ENCODE data around the gene ARHGAP35.
"Not testable (repeated sequence)": the region's sequence is repeated elsewhere in the genome, so short reads cannot be mapped to it uniquely, and the experiment has no call there.

ARHGAP35 gene

GRCh38 chr19:46852830-46853229 is 8.0 kb upstream of the ARHGAP35 start:
- DNase-seq = no peak
- no peak for TF ChIP-seq GATA1 (IDR thresholded peaks at IDR 0.05; ENCODE audit: low read depth, low read length)
- no peak for TF ChIP-seq POLR2A (IDR thresholded peaks at IDR 0.05; ENCODE audit: low read length)

- DNase-seq = not testable (repeated sequence)
Measured at GRCh38 chr19:46854698-46855097, 6.1 kb upstream of the ARHGAP35 start.

- no peak for TF ChIP-seq GATA1 (IDR thresholded peaks at IDR 0.05; ENCODE audit: low read depth, low read length)
- TF ChIP-seq POLR2A (IDR thresholded peaks at IDR 0.05; ENCODE audit: low read length) = no peak
- DNase-seq = peak; percentile 94
Measured at GRCh38 chr19:46856062-46857022, 4.5 kb upstream of the ARHGAP35 start.

- no peak for DNase-seq
- no peak for TF ChIP-seq POLR2A (IDR thresholded peaks at IDR 0.05; ENCODE audit: low read length)
- TF ChIP-seq GATA1 (IDR thresholded peaks at IDR 0.05; ENCODE audit: low read depth, low read length) = no peak
Measured at GRCh38 chr19:46859637-46860124, 1.1 kb upstream of the ARHGAP35 start.

GRCh38 chr19:46860125-46860845 is 512 bp upstream of the ARHGAP35 start:
- peak; percentile 92 for TF ChIP-seq POLR2A (IDR thresholded peaks at IDR 0.05; ENCODE audit: low read length)
- no peak for TF ChIP-seq GATA1 (IDR thresholded peaks at IDR 0.05; ENCODE audit: low read depth, low read length)
- peak; percentile 99 for DNase-seq

- TF ChIP-seq POLR2A (IDR thresholded peaks at IDR 0.05; ENCODE audit: low read length) (no peak), GATA1 (IDR thresholded peaks at IDR 0.05; ENCODE audit: low read depth, low read length) (no peak)
- peak; percentile 47 to 67 for DNase-seq
Measured at GRCh38 chr19:46861691-46862502, 1.1 kb downstream of the ARHGAP35 start.

GRCh38 chr19:46862503-46862834 is 1.7 kb downstream of the ARHGAP35 start:
- TF ChIP-seq POLR2A (IDR thresholded peaks at IDR 0.05; ENCODE audit: low read length) = no peak
- peak; percentile 47 to 56 for DNase-seq

GRCh38 chr19:46862974-46863632 is 2.3 kb downstream of the ARHGAP35 start:
- DNase-seq = peak; percentile 21 to 46
- TF ChIP-seq POLR2A (IDR thresholded peaks at IDR 0.05; ENCODE audit: low read length) (no peak), GATA1 (IDR thresholded peaks at IDR 0.05; ENCODE audit: low read depth, low read length) (no peak)

GRCh38 chr19:46863818-46864629 is 3.2 kb downstream of the ARHGAP35 start:
- DNase-seq = no peak
- TF ChIP-seq POLR2A (IDR thresholded peaks at IDR 0.05; ENCODE audit: low read length) (no peak), GATA1 (IDR thresholded peaks at IDR 0.05; ENCODE audit: low read depth, low read length) (no peak)

GRCh38 chr19:46866407-46867136 is 5.8 kb downstream of the ARHGAP35 start:
- TF ChIP-seq GATA1 (IDR thresholded peaks at IDR 0.05; ENCODE audit: low read depth, low read length) (no peak), POLR2A (IDR thresholded peaks at IDR 0.05; ENCODE audit: low read length) (no peak)
- DNase-seq = peak; percentile 34 to 67

GRCh38 chr19:46867170-46867569 is 6.4 kb downstream of the ARHGAP35 start:
- no peak for DNase-seq
- TF ChIP-seq POLR2A (IDR thresholded peaks at IDR 0.05; ENCODE audit: low read length) (no peak), GATA1 (IDR thresholded peaks at IDR 0.05; ENCODE audit: low read depth, low read length) (no peak)
